CD4-positive, alpha-beta T cell treated with Interleukin-2 at 100 ng/mL for 4 hours (primary cell): ENCODE measurements around the gene OR56A3.

Experiments
- DNase-seq: peaks from one replicate; pipeline ENCODE4 v3.0.0-alpha.2; 2020; ENCODE audit warnings: low spot score

OR56A3 gene

DNA sequence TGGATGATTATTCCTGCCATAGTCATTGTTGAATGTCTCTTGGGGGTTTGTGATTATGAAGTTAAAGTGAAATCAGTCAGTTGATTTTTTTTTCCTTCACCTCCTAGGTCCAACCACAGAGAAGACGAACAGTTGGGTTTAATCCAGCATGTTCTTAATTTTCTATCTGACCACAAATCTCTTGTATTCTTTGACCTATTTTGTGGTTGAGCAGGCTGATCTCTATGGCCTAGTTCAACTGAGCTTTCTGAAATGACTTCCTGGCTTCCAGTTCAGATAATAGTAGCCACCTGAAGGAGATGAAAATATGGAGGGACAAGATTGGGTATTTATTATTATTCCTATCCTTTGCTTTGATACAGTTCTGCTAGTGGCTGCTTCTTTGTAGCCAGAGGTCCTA, 31.5 kb downstream of the OR56A3 start:
- no peak for DNase-seq

GRCh38 chr11:5983443-5983842, 41.4 kb downstream of the OR56A3 start:
- DNase-seq, result no peak

DNA sequence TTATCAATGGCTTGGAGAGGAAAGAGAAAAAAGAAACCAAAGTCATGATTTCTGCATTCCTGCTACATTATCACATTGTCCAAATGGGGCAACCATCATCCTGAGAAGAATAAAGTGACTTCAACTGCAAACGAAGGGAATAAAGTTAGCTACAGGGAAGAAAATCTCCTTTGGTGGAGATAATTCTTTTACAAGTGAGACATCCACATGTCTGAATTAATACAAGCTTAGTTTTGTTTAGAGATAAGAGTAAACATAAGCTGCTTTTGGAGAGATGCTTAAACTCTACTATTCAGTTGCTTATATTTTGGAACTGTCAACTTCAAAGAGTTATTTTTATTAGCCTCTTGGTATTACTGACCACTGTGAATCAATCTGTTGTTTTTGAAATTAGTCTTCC, 44.8 kb downstream of the OR56A3 start, which contains the start of gene OR52L1:
TSS of gene OR52L1 (minus strand) at position 101 of the 400 bp plus-strand sequence. CDS start at position 46, 55 bp downstream.
- DNase-seq, result no peak

DNA sequence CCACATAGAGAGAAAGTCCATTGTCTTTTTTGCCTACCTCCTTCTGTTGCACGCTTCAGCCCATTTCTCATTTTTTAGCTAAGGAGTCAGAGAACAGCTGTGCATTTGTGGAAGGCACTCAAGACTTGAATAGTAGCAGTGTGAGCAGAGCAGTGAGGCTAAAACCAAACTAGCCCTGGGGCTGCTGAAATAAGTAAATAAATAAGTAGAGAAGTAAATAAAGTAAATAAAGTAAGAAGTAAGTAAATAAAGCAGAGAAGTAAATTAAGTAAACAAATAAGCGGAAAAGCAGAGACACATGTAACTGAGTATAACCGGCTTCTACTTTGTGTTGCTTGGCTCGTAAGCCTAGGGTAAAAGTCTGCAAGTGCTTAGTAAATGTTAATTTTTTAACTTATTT, 47.2 kb downstream of the OR56A3 start:
- DNase-seq, result no peak

- DNase-seq, result no peak
These were observed 50.1 kb downstream of the OR56A3 start for GRCh38 chr11:5992150-5992549.

GRCh38 chr11:5992604-5993251, 50.7 kb downstream of the OR56A3 start:
- DNase-seq, result no peak

DNA sequence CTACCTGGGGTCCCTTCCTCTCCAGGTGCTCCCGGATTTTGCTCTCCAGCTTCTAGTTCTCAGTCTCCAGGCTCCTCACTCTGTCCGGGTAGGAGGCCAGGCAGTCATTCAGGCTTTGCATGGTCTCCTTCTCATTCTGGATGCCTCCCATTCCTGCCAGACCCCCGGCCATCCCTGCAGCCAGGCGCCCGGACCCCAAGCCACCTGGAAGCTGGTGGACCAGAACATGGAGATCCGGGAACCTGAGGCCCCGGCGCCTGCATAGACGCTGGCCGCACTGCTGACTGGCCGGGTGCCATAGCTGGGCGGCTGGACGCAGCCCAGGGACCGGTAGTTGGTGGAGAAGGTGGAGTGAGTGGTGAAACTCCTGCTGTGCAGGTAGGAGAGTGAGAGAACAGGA, 52.7 kb downstream of the OR56A3 start:
- DNase-seq, result no peak
